HG03060 (cell line): ENCODE results near the gene THSD4.
"Not testable (repeated sequence)": the region's sequence is repeated elsewhere in the genome, so short reads cannot be mapped to it uniquely, and the experiment has no call there.

Experiments
- ATAC-seq: cut with Tn5 transposase; IDR thresholded peaks from one replicate; pipeline ENCODE4 v1.9.1; 2021; ENCODE audit warnings: low read depth, moderate number of reproducible peaks; ENCODE audit not compliant: unreplicated experiment

THSD4 gene

DNA sequence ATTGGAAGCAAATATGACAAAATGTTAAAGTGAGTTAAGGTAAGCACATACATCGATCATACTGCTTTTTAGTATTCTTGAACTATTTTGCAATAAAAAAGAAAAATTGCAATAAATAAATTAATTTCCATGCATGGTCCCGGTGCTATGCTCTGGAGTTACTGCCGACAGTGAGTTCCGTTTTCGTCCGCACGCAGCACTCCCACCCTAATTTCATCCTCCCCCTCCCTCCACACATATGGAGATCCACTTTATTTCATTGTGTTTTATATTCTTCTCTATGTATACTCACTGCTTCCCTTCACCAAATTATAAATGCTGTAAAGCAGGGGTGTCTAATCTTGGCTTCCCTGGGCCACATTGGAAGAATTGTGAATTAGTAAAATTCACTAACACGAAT, 247.3 kb downstream of the THSD4 start:
- no peak for ATAC-seq

- no peak for ATAC-seq
Observed at GRCh38 chr15:71362987-71363968, 248.0 kb downstream of the THSD4 start.

DNA sequence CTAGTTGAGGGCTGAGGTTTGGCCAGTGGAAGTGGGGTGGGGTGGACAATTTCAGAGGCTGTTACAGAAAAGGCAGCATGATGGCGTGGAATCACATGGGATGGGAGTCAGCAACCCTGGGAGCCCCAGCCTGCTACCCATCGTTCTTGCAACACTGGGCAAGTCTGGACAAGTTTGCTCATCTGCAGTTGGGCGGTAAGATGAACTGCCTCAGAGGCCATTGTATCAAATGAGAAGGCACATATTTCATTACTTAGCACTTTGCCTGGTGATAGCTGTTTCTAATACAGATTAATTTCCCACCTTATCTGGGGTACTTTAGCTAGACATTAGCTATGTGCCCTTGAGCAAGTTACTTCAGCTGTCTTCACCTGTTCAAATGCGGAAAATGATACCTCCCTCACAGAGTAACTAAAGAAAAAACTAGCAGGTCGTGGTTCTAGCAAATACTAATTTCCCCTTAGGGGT, 248.9 kb downstream of the THSD4 start:
- ATAC-seq: no peak

DNA sequence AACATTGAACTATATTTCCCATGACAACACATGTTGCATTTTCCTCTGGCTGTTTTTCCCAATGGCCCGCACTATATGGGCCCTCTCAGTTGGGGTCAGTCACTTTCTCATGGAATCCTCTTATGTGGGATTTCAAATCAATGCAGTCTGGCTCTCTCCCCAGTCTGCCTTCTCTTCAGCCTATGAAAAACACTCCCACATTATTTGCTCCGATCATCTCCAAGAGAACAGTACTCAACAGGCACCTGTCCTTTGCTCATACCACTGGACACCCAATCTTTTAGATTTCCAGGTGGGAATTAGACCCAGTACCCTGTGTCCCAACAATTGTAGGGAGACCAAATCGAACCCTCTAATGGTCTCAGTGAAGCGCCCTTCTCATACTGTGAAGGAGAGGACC, 251.3 kb downstream of the THSD4 start:
- no peak for ATAC-seq

- ATAC-seq: no peak
Observed at GRCh38 chr15:71366926-71367325, 251.7 kb downstream of the THSD4 start.

- ATAC-seq: not testable (repeated sequence)
Observed at GRCh38 chr15:71367737-71368136, 252.5 kb downstream of the THSD4 start.

DNA sequence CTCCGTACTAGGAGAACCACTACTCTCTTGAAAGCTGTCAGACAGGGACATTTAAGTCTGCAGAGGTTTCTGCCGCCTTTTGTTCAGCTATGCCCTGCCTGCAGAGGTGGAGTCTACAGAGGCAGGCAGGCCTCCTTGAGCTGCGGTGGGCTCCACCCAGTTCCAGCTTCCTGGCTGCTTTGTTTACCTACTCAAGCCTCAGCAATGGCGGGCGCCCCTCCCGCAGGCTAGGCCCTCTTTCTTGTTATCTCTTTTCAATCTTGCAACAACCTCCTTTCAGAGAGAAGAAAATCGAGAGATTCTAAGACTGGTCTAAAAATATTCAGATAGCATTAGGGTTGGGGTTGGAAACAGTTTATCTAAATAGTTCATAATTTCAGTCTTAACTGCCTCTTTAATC, 257.5 kb downstream of the THSD4 start:
- ATAC-seq: not testable (repeated sequence)

GRCh38 chr15:71373917-71374316, 258.6 kb downstream of the THSD4 start:
- no peak for ATAC-seq

DNA sequence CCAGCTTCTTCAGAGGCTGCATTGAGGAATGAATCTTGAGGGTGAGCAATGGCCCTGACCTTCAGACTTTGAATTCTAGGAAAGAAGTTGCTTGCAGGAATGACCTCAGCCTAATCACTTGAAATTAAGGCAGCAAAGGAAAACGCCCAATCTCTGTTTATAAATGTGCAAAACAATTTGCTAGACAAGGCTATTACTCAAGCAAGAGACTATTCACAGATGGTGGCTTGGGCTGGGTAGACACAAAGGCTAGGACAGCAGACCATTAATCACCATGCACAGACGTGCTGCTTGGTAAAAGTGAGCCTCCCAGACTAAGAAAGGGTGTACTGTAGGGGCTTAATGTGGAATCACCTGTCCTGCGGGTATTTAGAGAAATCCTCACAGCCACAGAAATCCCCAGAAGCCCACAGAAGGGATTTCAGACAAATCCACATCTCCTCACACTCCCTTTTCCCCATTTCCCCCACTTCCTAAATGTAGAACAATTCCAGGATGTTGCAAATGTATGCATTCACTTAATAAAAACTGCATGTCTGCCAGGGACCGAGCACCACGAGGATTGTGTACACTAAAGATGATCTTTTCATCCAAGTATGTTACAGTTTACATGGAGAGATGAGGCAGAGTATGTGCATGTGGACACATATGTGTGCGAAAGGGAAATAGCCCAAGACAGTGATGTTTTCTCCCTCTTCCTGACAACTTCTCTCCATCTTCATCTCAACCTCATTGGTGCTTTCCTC, 259.5 kb downstream of the THSD4 start:
- ATAC-seq: no peak

DNA sequence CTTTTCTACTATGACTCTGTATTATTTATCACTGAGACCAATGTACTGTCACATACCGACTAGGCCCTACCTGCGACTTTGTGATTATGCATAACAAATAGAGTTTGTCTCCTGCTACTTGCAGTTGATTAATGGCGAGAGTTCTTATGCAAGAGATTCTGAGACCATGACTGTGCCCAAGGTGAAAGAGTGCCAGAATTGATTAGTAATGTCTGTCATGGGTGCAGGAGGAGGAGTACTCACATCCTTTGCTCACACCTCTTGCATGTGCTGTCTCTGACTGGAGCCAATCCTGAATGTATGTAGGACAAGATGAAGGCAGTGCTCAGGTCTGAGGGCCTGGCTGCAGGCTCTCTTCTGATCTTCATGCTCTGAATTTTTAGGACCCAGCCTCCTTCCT, 260.7 kb downstream of the THSD4 start:
- no peak for ATAC-seq

DNA sequence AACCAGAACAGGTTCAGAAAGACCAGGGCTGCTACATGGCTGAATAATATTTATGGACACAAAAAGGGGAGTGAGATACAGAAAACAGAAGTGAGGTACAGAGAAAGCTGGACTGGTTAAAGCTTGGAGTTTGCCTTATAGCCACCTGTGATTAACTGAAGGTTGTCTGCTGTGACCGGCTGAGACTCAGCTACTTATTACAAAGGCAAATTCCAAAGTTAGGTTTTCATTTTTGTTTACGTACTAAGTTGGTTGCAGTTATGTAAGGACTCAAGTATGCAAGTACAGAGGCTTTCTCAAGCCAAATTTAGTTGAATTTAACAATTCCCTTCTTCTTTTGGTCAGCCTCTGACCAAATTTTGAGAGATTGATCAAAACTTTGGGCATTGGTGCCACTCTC, 264.6 kb downstream of the THSD4 start:
- ATAC-seq: no peak

GRCh38 chr15:71380345-71380744, 265.1 kb downstream of the THSD4 start:
- no peak for ATAC-seq

- ATAC-seq: no peak
Observed at GRCh38 chr15:71384501-71384900, 269.2 kb downstream of the THSD4 start.

DNA sequence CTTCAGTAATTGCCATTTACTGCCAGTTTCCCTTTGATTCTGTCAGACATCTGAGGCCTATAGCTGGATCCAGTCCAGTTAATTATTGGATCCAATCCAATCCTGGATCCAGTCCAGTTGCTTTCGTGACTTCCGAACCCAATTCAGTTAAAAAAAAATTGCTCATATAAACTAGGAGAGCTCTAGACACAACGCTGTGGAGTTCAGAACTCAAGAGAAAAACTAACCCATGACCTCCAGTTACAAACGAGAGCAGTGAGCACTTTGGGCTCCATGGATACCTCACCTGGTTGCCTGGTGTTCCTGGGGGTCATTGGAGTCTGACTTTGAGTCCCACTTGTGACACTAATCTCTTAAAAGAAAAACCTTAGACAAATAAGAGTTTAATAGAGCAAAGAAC, 269.8 kb downstream of the THSD4 start:
- no peak for ATAC-seq

- ATAC-seq: no peak
Observed at GRCh38 chr15:71385457-71385856, 270.2 kb downstream of the THSD4 start.

GRCh38 chr15:71386005-71386404, 270.7 kb downstream of the THSD4 start:
- no peak for ATAC-seq

DNA sequence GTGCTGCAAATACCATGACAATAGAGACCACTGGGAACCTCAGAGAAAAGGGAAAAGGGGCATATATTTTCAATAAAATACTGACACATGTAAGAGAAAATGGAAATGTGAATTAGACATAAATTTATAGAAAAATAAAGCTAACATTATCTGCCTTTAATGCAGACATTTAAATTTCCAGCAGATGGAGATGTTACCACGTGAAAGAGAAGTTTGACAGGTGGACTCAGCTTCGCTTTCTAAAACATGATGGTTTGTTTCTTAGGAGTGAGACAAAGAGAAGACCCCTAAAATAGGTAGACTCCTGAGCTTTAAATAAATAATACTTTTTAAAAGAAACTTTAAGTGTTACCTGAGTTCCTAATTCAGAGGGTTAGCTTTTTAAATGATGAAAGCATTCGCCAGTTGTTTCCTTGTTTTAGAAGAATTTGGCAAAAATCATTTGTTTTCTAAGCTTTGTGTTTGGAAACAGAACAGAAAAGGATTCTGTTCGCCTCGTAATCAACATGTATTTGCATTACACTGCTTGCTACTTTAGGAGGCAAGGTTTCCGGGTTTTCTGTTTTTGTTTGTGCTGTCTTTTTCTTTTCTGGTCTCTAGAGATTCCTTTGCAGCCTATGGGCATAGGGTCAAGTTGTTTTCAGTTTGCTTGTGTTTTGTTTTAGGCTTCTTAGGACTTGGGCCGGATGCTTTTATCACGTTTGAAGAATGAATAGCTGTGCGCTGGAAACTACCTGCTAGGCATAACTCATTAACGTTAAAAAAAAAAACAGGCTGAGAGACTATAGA, 271.4 kb downstream of the THSD4 start:
- ATAC-seq: no peak

DNA sequence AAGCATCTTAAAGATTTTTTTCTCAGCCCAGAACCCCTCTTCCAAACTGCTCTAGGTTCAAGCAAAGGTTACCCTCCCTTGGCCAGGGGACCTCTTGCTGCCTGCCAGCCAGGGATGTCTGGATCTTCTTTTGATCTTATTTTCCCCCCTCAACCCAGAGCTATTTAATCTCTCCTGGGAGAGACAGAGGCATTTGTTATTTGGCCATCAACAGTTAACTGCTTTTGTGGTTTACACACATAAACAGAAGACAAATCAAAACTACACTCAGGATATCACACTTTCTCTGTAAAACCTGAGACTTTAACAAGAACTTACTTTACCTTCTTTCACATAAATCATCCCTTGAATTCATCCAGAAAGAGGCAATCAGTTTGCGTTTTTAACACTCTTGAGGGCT, 272.5 kb downstream of the THSD4 start:
- no peak for ATAC-seq

DNA sequence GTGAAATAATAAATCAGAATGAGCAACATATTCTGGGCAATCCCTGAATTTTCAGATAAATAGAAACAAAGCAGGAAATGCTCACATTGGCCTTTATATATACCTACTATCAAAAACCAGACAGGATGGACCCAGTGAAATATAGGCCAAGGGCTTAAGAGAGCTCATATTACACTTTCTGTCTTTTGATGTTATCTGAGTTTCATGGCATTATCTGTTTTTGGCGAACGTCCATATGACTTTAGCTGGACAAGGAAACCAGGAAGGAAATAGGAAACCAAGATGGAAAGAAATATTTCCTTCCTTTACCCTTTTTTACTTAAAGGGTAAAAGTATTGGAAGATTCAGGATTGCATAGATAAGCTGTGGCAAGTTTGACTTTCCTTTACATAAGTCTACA, 274.8 kb downstream of the THSD4 start:
- ATAC-seq: no peak

- ATAC-seq: no peak
Observed at GRCh38 chr15:71391421-71392088, 276.3 kb downstream of the THSD4 start.
